GM19193 (cell line): ENCODE results near the gene OSBPL2.

Experiments
- POLR2A ChIP-seq: IDR thresholded peaks from 4 replicates; pipeline ENCODE4 v1.6.1; 2011; ENCODE audit not compliant: insufficient read depth, insufficient read length; ENCODE audit errors: extremely low read depth

The OSBPL2 gene

GRCh38 chr20:62224113-62224855, 14.0 kb upstream of the OSBPL2 start:
- TF ChIP-seq POLR2A, result no peak

DNA sequence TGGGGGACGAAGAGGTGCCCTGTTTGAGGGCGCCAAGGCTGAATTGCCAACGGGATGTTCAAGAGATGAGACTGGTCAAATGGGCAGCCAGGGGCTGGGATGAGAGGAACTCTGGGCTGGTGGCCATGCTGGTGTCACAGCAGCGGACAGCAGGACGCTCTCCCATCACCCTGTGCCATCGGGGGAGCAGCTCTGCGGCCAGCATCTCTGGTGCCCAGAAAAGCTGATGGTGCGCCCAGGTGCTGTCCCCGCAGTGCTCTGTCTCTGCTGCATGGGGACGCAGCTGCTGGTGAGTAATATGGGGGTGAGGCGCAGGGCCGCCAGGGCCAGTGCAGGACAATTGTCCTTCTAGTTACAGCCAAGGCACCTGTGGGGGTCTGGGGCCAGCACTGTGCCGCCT, 13.3 kb upstream of the OSBPL2 start:
- TF ChIP-seq POLR2A, result no peak

DNA sequence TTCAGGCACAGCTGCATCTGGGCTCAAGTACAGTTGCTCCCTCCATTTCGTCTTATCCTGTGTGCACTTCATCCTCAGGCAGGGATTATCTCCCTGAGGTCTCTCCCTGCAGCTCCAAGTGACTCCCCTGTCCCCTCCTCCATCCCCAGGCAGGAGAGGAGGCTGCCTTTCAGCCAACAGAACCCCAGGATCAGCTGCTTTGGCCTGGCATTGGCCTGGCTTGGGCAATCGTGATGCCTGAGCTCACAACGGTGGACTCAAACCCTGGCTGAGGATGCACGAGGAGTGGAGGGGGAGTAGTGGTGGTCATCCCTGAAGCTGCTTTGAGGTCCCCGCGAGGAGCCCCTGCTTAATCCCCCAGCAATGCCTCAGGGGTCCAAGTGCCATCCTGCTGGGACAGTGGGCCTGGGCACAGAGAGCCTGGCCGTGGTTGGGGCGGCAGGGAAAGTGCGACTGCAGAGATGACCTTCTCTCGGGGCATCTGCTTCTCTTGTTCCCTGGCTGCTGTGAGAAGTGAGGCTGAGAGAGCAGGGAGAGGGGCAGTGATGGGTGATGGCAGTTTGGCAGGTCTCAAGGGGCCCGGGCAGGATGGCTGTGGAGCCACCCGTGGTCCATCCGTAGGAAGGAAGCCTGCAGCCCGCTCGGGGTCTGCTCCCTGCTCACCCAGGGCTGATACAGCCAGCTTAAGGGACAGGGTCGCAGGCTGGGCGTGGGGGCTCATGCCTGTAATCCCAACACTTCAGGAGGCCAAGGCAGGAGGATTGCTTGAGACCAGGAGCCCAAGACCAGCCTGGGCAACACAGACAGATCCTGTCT, 12.3 kb upstream of the OSBPL2 start:
- TF ChIP-seq POLR2A, result no peak

DNA sequence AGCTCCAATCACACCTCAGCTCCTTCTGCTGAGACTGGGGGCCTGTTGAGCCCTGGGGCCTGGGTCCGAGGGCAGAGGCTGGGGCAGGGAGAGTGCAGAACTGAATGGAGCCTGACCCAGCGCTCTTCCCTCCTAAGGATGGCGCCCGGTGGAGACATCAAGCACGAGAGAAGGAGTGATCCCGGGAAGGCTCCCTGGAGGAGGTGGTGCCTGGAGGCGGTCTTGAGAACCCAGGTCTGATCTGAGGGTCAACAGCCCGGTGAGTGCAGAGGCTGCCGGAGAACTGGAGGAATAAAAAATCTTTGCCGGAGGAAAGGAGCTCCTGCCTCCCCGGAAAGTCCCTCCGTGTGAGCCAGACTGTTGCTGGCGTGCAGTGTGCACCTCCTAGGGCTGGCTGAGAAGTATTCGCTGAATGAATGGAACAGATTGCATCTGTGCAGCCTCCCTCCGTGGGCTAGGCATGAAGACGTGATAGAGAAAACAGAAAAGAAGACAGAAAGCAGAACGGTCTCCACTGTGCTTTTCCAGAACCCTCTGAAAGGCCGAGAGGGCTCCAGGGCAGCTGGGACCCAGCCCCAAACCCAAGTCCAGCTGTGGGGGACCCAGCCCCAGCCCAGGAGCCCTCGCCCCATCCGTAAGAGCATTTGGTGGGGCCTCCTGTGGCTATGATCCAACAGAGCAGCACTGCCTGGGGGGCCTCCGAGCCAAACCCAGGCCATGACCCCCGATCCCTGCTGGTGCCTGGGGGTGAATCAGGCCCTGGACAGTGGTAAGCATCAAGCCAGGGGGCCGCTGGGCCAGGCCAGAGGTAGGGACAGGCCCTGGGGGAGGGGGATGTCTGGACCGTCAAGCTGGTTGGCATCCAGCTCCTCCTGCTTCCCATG, 11.4 kb upstream of the OSBPL2 start:
- no peak for TF ChIP-seq POLR2A

- no peak for TF ChIP-seq POLR2A
These were observed 10.7 kb upstream of the OSBPL2 start for GRCh38 chr20:62227591-62227976.

- TF ChIP-seq POLR2A, result no peak
These were observed 10.1 kb upstream of the OSBPL2 start for GRCh38 chr20:62227977-62228958.

DNA sequence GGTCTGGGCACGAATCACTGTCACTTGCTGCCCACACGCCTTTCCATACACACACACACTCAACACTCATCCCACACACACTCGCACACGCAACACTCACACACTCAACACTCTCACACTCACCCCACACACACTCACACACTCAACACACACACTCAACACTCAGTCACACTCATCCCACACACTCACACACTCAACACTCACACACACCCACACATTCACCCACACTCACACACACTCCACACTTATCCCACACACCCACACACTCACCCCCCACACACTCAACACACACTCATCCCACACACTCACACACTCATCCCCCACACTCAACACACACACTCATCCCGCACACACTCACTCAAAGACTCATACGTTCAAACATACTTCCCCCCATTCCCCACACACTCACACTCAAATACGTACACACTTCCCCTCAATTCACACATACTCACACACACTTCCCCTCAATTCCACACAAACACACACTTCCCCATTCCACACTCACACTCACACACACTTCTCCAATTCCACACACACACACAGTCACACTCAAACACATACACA, 9.3 kb upstream of the OSBPL2 start:
- TF ChIP-seq POLR2A, result no peak

DNA sequence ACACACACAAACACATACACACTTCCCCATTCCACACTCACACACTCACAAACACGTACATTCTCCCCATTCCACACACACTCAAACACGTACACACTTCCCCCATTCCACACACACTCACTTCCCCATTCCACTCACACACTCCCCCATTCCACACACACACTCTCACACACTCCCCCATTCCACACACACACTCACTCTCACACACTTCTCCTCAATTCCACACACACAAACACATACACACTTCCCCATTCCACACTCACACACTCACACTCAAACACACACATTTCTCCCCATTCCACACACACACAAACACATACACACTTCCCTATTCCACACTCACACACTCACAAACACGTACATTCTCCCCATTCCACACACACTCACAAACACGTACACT, 8.7 kb upstream of the OSBPL2 start:
- TF ChIP-seq POLR2A, result no peak

- TF ChIP-seq POLR2A, result no peak
These were observed 8.0 kb upstream of the OSBPL2 start for GRCh38 chr20:62230276-62230675.

GRCh38 chr20:62230696-62231095, 7.6 kb upstream of the OSBPL2 start:
- TF ChIP-seq POLR2A, result no peak

DNA sequence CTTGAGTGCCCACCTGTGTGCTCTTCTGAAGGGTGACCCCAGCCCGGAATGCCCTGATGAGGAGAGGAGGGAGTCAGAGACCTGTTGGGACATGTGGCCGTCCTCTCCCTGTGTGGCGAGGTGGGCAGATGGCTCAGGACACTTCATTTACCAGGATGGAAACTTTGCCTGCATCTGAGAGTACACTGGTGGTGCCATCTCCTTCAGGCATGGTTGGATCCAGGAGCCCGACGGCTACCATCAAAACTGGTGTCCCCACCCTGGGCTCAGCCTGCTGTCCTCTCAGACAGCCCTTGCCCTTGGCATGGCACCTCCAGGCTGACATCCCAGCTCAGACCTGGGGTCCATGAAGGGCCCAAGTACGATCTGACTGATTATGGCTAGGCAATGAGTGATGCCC, 7.0 kb upstream of the OSBPL2 start:
- no peak for TF ChIP-seq POLR2A

GRCh38 chr20:62232194-62232593, 6.1 kb upstream of the OSBPL2 start:
- no peak for TF ChIP-seq POLR2A

- TF ChIP-seq POLR2A, result no peak
These were observed 5.3 kb upstream of the OSBPL2 start for GRCh38 chr20:62232770-62233645.

- TF ChIP-seq POLR2A, result no peak
These were observed 4.6 kb upstream of the OSBPL2 start for GRCh38 chr20:62233684-62234083.

GRCh38 chr20:62234339-62234738, 4.0 kb upstream of the OSBPL2 start:
- no peak for TF ChIP-seq POLR2A
